Trophoblast cell (in vitro differentiated cells and primary cell): Measurements from ENCODE around the gene FBXL17.

Source experiments
- DNase-seq, 2 donors: peaks; one replicate each; pipeline ENCODE4 v3.0.0-alpha.2; 2016
- H2AFZ ChIP-seq: 2 replicates; pipeline ENCODE4 v1.6.1; 2013; ENCODE audit warnings: low read length, moderate library complexity, mild to moderate bottlenecking; ENCODE audit not compliant: insufficient read depth, poor library complexity
- H2AK5ac ChIP-seq: 2 replicates; pipeline ENCODE4 v1.6.1; 2013; ENCODE audit warnings: mild to moderate bottlenecking, low read length
- H2BK120ac ChIP-seq: 2 replicates; pipeline ENCODE4 v1.6.1; 2013; ENCODE audit warnings: low read length, mild to moderate bottlenecking, moderate library complexity; ENCODE audit not compliant: insufficient read depth, poor library complexity
- H2BK12ac ChIP-seq: 2 replicates; pipeline ENCODE4 v1.6.1; 2013; ENCODE audit warnings: mild to moderate bottlenecking, low read length, moderate library complexity
- H2BK5ac ChIP-seq: 2 replicates; pipeline ENCODE4 v1.6.1; 2013; ENCODE audit warnings: low read length, low read depth, moderate library complexity, mild to moderate bottlenecking; ENCODE audit not compliant: poor library complexity
- H3K14ac ChIP-seq: 2 replicates; pipeline ENCODE4 v1.6.1; 2013; ENCODE audit warnings: mild to moderate bottlenecking, low read length
- H3K18ac ChIP-seq: 2 replicates; pipeline ENCODE4 v1.6.1; 2013; ENCODE audit warnings: mild to moderate bottlenecking, low read length
- H3K23ac ChIP-seq: 2 replicates; pipeline ENCODE4 v1.6.1; 2013; ENCODE audit warnings: low read length
- H3K27ac ChIP-seq: 2 replicates; pipeline ENCODE4 v1.5.1; 2013; ENCODE audit warnings: low read depth, mild to moderate bottlenecking, inconsistent platforms, low read length, moderate library complexity
- H3K27me3 ChIP-seq: 2 replicates; pipeline ENCODE4 v1.6.1; 2013; ENCODE audit warnings: inconsistent platforms, mild to moderate bottlenecking, low read length, moderate library complexity; ENCODE audit not compliant: insufficient read depth
- H3K36me3 ChIP-seq, 2 experiments: 1 replicate in 1 of 2; 2 replicates in 1 of 2; pipeline ENCODE4 v1.6.1; 2013; ENCODE audit warnings: low read length in 2 of 2, mild to moderate bottlenecking in 2 of 2, moderate library complexity in 1 of 2; ENCODE audit not compliant: insufficient read depth in 2 of 2, control insufficient read depth in 1 of 2
- H3K4ac ChIP-seq: 2 replicates; pipeline ENCODE4 v1.6.1; 2013; ENCODE audit warnings: low read depth, mild to moderate bottlenecking, low read length, moderate library complexity
- H3K4me1 ChIP-seq, 2 experiments: 1 replicate in 1 of 2; 2 replicates in 1 of 2; pipeline ENCODE4 v1.6.1; 2013; ENCODE audit warnings: low read length in 2 of 2, mild to moderate bottlenecking in 2 of 2, moderate library complexity in 1 of 2; ENCODE audit not compliant: insufficient read depth in 2 of 2, control insufficient read depth in 1 of 2
- H3K4me2 ChIP-seq: 2 replicates; pipeline ENCODE4 v1.6.1; 2013; ENCODE audit warnings: inconsistent platforms, mild to moderate bottlenecking, low read length, moderate library complexity
- H3K4me3 ChIP-seq: 2 replicates; pipeline ENCODE4 v1.5.1; 2013; ENCODE audit warnings: mild to moderate bottlenecking, low read depth, low read length, inconsistent platforms
- H3K79me1 ChIP-seq: one replicate; pipeline ENCODE4 v1.6.1; 2013; ENCODE audit warnings: low read length
- H3K79me2 ChIP-seq: 2 replicates; pipeline ENCODE4 v1.6.1; 2013; ENCODE audit warnings: low read length, mild to moderate bottlenecking; ENCODE audit not compliant: control insufficient read depth, insufficient read depth, poor library complexity
- H3K9ac ChIP-seq: 2 replicates; pipeline ENCODE4 v1.6.1; 2013; ENCODE audit warnings: mild to moderate bottlenecking, low read length
- H3K9me3 ChIP-seq: 2 replicates; pipeline ENCODE4 v1.6.1; 2013; ENCODE audit warnings: low read depth, mild to moderate bottlenecking, control low read depth, inconsistent platforms, low read length; ENCODE audit not compliant: insufficient read depth
- H4K12ac ChIP-seq: 2 replicates; pipeline ENCODE4 v1.6.1; 2013; ENCODE audit warnings: low read depth, mild to moderate bottlenecking, low read length, moderate library complexity
- H4K8ac ChIP-seq: 2 replicates; pipeline ENCODE4 v1.6.1; 2013; ENCODE audit warnings: low read depth, mild to moderate bottlenecking, low read length, moderate library complexity
- H4K91ac ChIP-seq: one replicate; pipeline ENCODE4 v1.6.1; 2013; ENCODE audit warnings: low read depth, mild to moderate bottlenecking, low read length, moderate library complexity
- WGBS: extraction: QIAGEN DNeasy Blood & Tissue Kit; methylation state at CpG from one replicate; pipeline ENCODE4 v1.1.7; 2013; ENCODE audit warnings: missing lambda C conversion rate; ENCODE audit not compliant: insufficient read length, insufficient coverage; ENCODE audit errors: extremely low coverage; 5-methylcytosine and 5-hydroxymethylcytosine counted together

The FBXL17 gene

GRCh38 chr5:107945061-107945460 lies 436.8 kb downstream of the FBXL17 start:
- Histone ChIP-seq H2BK5ac (no peak overlapping the region), H3K9ac (no peak overlapping the region), H2AFZ (no peak overlapping the region), H3K9me3 (no peaks in the 10 kb centered on the region), H4K12ac (no peak overlapping the region), H3K36me3 (no peaks in the 10 kb centered on the region), H3K27ac (no peak overlapping the region), H4K91ac (no peak overlapping the region), H3K79me1 (no peaks in the 10 kb centered on the region), H2BK120ac (no peak overlapping the region), H3K14ac (no peak overlapping the region), H3K4me2 (no peak overlapping the region), H3K27me3 (no peaks in the 10 kb centered on the region), H3K23ac (no peak overlapping the region), H3K18ac (no peak overlapping the region), H3K79me2 (no peaks in the 10 kb centered on the region), H2BK12ac (no peak overlapping the region), H2AK5ac (no peak overlapping the region), H4K8ac (no peak overlapping the region), H3K4me1 (peaks cover 2 to 7% of the 10 kb centered on the region in 2 experiments), H3K4me3 (no peak overlapping the region), H3K4ac (no peak overlapping the region)
- no CpG with 5 or more reads among the region's 2 CpGs for WGBS
- no peak for DNase-seq

- no peaks in the 10 kb centered on the region for H3K36me3 ChIP-seq
- peaks cover 2 to 3% of the 10 kb centered on the region in 2 experiments for H3K4me1 ChIP-seq
- no peak overlapping the region for H4K91ac ChIP-seq
- H3K79me2 ChIP-seq: no peaks in the 10 kb centered on the region
- H2BK120ac ChIP-seq: no peak overlapping the region
- DNase-seq: no peak
- no peak overlapping the region for H2BK12ac ChIP-seq
- no peak overlapping the region for H3K4me3 ChIP-seq
- H3K23ac ChIP-seq: no peak overlapping the region
- H3K4ac ChIP-seq: no peak overlapping the region
- H4K12ac ChIP-seq: no peak overlapping the region
- no peaks in the 10 kb centered on the region for H3K9me3 ChIP-seq
- no peak overlapping the region for H2BK5ac ChIP-seq
- H3K79me1 ChIP-seq: no peaks in the 10 kb centered on the region
- H3K9ac ChIP-seq: no peak overlapping the region
- no peak overlapping the region for H2AK5ac ChIP-seq
- no peak overlapping the region for H4K8ac ChIP-seq
- no peak overlapping the region for H3K27ac ChIP-seq
- no peak overlapping the region for H2AFZ ChIP-seq
- H3K4me2 ChIP-seq: no peak overlapping the region
- H3K18ac ChIP-seq: no peak overlapping the region
- H3K27me3 ChIP-seq: no peaks in the 10 kb centered on the region
- H3K14ac ChIP-seq: no peak overlapping the region
Measured at GRCh38 chr5:107943923-107944322, 438.0 kb downstream of the FBXL17 start.

DNA sequence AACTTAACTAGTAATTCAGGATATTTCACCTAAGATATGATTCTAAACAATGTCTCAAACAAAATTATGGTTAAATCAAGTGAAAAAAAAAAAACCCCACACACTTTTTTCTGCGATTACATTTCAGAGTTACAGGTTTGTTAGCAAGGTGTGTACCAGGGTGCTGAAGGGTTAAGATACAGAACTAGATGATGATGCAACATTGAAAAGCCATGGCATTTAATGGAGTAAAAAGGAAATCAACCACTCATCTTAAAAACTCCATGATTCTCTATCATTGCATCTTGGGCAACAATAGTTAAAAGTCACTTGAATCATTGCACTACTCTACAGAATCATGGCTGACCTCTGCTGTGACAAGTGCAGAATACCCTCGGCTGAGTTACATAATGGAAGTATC lies 440.9 kb downstream of the FBXL17 start:
- H3K4me1 ChIP-seq: no peaks in the 10 kb centered on the region
- no peaks in the 10 kb centered on the region for H3K36me3 ChIP-seq
- H3K9me3 ChIP-seq: no peaks in the 10 kb centered on the region
- no peak overlapping the region for H3K4me3 ChIP-seq
- no peak overlapping the region for H3K14ac ChIP-seq
- no peak overlapping the region for H3K9ac ChIP-seq
- H2BK120ac ChIP-seq: no peak overlapping the region
- no peak for DNase-seq
- H2AK5ac ChIP-seq: no peak overlapping the region
- no peak overlapping the region for H2AFZ ChIP-seq
- no peak overlapping the region for H2BK12ac ChIP-seq
- H3K23ac ChIP-seq: no peak overlapping the region
- H3K27ac ChIP-seq: no peak overlapping the region
- H3K18ac ChIP-seq: no peak overlapping the region
- no peaks in the 10 kb centered on the region for H3K79me1 ChIP-seq
- no peak overlapping the region for H4K91ac ChIP-seq
- no peak overlapping the region for H3K4ac ChIP-seq
- H4K8ac ChIP-seq: no peak overlapping the region
- H4K12ac ChIP-seq: no peak overlapping the region
- H3K27me3 ChIP-seq: no peaks in the 10 kb centered on the region
- no CpG with 5 or more reads among the region's 2 CpGs for WGBS
- no peaks in the 10 kb centered on the region for H3K79me2 ChIP-seq
- H3K4me2 ChIP-seq: no peak overlapping the region
- no peak overlapping the region for H2BK5ac ChIP-seq

- H2BK120ac ChIP-seq: no peak overlapping the region
- no peak overlapping the region for H3K18ac ChIP-seq
- DNase-seq: no peak
- no peak overlapping the region for H3K9ac ChIP-seq
- H2AFZ ChIP-seq: no peak overlapping the region
- no peak overlapping the region for H3K4me3 ChIP-seq
- H3K79me1 ChIP-seq: no peaks in the 10 kb centered on the region
- no peak overlapping the region for H3K4ac ChIP-seq
- H2AK5ac ChIP-seq: no peak overlapping the region
- H4K91ac ChIP-seq: no peak overlapping the region
- H3K27ac ChIP-seq: no peak overlapping the region
- H3K36me3 ChIP-seq: no peaks in the 10 kb centered on the region
- no peak overlapping the region for H3K4me2 ChIP-seq
- no peak overlapping the region for H2BK12ac ChIP-seq
- no peak overlapping the region for H3K23ac ChIP-seq
- no peak overlapping the region for H4K8ac ChIP-seq
- no peaks in the 10 kb centered on the region for H3K27me3 ChIP-seq
- H3K14ac ChIP-seq: no peak overlapping the region
- no peaks in the 10 kb centered on the region for H3K9me3 ChIP-seq
- H4K12ac ChIP-seq: no peak overlapping the region
- no peak overlapping the region for H2BK5ac ChIP-seq
- H3K79me2 ChIP-seq: no peaks in the 10 kb centered on the region
- H3K4me1 ChIP-seq: no peaks in the 10 kb centered on the region
- WGBS: no CpG with 5 or more reads among the region's 8 CpGs
Measured at GRCh38 chr5:107937651-107938355, 444.1 kb downstream of the FBXL17 start.
